HG03039 (cell line): ENCODE results near the gene CDK15.
"Not testable (repeated sequence)": the region's sequence is repeated elsewhere in the genome, so short reads cannot be mapped to it uniquely, and the experiment has no call there.

Experiments used
- ATAC-seq: cut with Tn5 transposase; IDR thresholded peaks from one replicate; pipeline ENCODE4 v1.9.1; 2021; ENCODE audit warnings: mild to moderate bottlenecking, moderate library complexity; ENCODE audit not compliant: unreplicated experiment

Gene CDK15

DNA sequence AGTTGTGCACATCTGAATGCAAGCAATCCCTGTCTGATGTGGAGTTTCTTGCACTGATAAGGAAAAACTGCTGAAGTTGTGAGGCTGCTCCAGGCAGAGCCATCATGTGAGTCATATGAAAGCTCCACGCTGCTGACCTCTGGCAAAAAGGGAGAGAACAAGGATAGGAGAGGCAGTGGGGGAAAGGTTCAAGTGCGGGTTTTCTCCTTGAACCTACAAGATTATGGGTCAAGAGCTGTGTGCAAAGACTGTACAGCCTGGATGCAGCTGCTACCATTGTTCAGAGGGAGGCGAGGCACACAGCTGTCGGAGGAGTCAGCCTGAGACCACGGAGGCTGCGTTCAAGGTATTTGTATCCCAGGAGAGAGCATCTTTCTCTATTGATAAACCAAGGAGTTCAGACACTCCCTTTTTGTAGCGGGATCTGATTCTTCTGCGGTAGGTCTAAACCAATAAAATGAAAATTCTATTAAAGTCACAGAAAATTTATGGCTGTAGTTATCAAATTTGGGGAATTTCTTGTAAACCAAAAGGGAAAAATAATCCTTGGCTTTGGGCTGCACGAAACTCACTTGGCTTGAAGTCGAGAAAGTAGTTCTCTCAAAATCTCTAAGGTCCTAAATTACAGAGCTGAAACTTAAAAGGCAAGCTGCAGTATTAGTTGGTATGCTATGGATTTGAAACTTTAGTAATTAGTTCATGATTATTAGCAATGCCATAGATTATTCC, at the start of gene CDK15:
Gene CDK15 (plus strand): TSS at position 96 of the 729 bp plus-strand sequence. CDS start 128 bp downstream, at position 224.
- ATAC-seq = no peak

DNA sequence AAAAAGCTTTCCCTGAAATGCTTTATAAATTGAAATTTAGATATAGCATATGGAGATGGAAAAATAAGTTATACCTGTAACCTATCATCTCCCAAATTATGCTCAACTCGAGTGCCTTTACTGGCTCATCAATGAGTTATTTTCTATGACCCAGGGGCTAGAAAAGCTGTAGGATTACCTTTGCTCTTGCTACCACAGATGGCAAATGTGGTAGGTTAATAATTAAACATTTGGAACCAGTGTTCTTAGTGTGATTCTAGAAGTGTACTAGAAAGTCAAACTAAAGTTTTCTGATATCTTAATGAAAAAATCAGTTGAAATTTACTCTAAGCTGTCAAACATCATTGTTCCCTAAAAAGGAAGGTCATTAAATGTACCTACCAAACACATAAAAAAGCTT, 48.1 kb upstream of the CDK15 start:
- no peak for ATAC-seq

DNA sequence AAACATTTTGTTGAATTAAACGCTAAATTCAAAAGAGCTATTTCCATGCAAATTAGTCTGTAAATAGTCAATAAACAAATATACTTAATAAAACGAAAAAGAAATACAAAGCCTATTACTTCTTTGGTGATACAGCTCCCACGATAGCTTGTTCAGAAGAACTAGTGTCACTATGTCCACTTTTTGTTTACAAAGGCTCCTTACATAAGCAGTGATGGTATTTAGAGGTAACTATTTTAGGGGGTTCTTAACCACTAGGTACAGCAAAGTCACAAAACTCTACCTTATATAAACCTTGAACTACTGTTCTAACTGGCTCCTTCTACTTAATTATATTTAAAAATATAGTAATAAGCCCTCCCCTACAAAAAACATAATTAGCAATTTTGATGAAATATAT, 47.5 kb upstream of the CDK15 start:
- ATAC-seq = no peak

DNA sequence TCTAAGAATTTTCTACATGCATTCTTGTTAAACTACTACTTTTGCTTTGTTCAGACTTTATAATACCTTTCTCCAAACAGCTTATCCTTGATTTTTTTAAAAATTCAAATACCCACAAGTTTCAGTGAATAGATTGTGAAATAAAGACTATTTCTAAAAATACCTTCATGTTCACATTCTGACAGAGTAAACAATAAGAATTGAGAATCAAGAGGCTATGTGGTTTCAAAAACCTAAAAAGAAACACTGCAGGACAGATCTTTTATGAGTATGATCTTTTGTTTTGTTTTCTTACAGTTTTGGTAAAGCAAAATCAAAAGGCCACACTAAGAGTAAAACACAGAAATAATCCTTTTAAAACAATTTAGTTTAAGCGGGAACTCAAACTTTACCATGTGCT, 46.8 kb upstream of the CDK15 start:
- ATAC-seq = peak; percentile 53

DNA sequence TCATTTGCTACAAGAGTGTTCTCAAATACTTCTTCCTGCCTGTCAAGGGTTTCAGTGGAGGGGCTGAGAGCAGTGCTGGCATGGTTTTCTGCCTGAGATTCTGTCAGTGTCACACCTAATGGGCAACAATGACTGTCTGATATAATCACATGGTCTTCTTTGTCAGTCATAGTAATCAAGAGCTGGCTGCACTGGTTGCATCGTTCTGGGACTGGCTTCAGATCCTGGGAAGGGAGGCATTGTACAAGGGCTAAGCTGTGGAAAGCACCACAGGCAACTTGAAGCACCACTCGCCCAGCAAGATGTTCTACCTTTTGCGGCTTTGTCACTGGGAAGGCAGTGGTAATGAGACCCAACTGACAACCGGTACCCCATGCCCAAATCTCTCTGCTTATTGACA, 45.2 kb upstream of the CDK15 start:
- ATAC-seq = no peak

DNA sequence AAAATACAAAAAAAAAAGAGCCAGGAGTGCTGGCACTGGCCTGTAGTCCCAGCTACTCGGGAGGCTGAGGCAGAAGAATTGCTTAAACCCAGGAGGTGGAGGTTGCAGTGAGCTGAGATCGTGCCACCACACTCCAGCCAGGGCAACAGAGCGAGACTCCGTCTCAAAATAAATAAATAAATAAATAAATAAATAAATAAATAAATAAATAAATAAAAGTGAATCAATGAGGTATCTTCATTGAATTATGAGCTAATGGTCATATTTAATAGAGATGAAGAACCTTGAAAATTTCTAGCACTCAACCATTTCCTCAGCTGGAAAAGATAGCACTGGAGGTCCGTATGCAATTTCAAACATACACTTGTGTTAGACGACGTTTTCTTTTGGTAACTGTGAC, 41.9 kb upstream of the CDK15 start:
- ATAC-seq = not testable (repeated sequence)

DNA sequence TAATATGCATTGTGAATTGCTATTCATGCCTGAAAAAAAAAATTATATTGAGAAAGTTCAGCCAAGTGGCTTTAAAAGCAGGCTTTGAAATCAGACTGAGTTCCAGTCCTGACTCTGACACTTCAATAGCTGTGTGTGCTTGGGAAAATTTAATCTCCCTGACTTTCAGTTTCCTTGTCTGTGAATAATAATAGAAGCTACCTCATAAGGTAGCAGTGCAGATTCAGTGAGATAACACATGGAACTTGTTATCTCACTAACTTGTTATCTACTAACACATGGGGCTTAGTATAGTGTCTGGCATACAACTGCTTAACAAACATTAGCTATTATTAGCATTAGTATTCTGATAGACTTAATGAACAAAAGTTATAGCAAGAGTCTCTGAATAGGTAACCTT, 40.5 kb upstream of the CDK15 start:
- ATAC-seq = no peak

DNA sequence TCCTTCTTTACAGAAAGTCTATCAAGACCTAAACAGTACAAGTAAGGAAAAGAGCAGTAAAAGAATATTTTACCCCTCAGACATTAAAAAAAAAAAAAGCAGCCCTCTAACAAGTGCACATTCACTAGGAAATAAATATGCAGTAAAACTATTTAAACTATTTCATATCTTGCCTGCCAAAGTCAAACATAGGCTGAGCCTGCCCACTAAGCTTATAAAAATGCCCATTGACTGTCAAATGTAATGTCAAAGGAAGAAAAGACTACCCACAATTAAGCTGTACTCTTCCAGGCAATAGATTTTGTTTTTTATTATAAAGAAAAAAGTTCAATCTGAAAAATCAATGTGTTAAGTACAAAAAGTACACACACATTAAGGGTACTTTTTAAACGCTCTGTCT, 37.4 kb upstream of the CDK15 start:
- no peak for ATAC-seq

DNA sequence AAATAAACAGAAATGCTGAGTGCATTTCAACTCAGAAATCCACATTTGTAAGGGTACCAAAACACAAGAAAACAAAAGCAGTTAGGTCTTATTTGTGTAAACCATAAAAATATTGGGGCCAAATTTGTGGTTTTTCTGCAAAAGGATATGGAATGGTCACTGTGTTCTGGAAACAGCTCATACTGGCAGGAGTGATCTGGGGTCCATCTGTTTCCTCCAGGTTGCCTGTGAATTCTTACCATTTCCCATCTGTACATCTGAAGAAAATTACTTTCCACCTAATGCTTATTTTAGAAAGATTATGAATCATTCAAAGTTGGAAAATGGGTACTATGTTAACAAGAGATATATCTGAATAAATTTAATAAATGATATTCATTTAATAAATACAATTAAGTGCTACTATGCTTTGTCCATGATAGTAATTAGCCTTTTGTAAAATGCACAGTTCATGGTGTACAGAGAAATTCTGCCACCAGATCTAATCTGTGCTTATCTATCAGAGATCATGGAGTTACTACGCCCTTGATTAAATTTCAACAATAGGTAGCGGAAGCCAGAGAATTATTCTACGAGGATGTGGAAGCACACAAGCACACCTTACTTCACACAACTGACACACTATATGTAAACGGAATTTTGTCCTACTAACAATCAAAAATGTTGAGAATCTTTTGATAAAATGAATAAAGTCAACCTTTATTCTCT, 36.5 kb upstream of the CDK15 start:
- no peak for ATAC-seq

DNA sequence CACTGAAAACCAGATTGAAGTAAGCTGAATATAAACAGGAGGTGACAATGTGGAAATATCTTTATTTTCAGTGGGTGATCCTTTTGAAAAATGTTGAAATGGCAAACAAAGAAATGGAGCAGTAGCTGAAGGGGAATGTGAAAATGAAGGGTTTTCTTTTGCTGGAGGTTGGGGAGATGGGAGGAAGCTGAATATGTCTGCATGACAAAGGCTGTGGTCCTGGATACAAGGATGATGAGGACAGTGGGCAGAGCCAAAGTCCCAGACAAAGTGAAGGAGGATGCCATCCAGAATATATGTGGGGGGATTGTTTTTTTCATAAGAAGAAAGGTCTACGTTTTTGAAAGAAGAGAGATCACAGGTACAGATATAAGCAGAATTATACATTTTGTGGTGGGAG, 32.3 kb upstream of the CDK15 start:
- no peak for ATAC-seq

DNA sequence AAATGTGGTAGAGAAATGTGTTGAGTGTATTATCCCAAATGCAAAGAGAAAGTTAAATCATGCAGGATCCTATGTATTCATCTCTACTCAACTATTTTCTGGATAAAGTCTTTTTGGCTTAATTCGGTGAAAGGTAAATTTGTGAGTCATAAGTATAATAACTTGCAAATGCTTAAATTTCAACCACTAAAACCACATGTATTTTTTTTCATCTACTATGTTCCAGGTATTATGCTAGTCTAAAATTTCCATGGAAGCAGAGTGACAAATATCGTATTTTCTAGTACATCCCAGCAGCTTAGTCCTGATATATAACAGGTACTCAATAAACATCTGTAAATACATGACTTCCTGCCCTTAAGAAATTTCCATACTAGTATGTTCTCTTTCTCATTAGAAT, 31.8 kb upstream of the CDK15 start:
- ATAC-seq = no peak

DNA sequence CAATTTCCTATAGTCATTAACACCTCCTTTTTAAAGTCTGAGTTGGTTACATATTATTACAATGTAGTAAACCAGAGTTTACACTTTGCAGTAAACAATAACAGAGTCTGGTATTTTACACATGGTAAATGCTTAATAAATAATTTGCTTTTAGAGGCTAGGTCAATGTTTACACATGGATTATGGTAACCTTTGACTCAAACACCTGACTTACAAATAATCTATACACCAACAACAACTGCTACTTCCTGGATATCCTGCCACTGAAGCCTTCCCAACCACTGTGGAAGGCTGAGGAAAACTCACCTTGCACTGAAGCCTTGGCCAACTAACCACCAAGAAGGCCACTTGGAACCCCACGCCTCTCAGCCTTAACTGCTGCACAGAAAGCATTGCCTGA, 31.0 kb upstream of the CDK15 start:
- no peak for ATAC-seq

DNA sequence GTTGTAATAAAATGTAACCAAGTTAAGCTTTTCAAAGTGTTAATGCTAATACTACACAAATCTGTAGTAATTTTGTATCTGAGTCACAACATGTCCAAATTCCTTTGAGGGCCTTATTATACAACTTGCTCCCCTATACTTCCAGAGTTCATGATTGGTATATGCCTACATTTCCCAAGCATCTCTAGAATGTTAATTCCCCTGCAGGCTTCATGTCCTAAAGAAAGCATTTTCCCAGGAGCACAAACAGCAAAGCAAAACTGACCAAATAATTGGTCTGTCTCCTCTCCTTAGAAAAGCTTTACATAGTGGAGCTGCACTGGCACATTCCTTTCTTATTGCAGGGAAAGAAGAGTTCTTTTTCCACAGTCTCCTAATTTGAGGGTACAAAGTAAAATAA, 29.3 kb upstream of the CDK15 start:
- ATAC-seq = no peak

DNA sequence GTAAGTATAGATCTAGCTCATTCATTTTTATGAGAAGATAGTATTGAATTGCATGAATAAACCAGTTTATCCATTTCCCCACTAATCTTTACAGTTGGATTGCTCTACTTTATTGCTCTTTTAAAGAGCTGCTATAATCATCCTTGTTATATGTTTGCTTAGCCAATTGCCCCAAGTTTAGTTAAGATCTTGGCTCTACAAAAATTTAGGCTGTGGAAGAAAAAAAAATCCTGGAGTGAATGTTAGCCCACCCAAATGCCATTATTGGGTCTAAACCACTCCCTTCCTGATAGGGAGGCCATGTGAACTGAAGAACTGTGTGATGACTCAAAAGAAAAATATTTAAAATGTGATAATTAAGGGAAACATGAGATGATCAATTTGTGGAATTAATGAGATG, 28.5 kb upstream of the CDK15 start:
- no peak for ATAC-seq

DNA sequence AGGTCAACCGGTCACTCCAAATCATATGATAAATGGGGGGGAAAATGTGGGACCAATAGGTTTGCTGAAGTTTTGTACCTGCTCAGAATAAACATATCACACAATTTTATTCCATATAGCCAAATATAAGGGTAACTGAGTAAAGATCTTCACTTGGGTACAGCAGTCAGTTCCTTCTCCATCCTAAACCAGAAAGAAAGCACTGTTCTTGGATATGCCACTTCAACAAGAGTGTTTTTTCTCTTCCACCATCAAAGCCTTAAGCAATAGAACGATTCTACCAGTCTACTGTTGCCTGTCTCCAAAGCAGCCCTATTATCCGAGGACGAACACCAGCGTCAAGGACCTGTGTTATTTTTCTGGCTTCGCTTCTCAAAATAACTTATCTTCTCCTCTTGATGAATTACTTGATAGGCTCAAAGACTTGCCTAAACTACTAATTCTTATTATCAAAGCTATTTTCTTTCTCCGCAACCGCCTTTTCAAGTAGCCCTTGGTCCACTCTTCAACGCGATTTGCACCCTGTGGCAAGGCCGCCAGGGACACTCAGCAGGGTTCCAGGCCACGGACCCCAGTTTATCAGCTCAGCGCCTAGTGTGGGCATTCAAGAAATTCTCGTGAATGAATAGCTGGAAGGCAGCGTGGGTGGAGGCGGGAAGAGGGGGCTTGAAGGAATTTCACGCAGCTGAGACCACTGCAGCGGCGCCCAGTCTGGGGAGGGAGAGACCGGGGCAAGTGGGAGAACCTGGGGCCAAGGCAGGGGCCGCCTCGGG, 26.2 kb upstream of the CDK15 start:
- ATAC-seq = no peak

DNA sequence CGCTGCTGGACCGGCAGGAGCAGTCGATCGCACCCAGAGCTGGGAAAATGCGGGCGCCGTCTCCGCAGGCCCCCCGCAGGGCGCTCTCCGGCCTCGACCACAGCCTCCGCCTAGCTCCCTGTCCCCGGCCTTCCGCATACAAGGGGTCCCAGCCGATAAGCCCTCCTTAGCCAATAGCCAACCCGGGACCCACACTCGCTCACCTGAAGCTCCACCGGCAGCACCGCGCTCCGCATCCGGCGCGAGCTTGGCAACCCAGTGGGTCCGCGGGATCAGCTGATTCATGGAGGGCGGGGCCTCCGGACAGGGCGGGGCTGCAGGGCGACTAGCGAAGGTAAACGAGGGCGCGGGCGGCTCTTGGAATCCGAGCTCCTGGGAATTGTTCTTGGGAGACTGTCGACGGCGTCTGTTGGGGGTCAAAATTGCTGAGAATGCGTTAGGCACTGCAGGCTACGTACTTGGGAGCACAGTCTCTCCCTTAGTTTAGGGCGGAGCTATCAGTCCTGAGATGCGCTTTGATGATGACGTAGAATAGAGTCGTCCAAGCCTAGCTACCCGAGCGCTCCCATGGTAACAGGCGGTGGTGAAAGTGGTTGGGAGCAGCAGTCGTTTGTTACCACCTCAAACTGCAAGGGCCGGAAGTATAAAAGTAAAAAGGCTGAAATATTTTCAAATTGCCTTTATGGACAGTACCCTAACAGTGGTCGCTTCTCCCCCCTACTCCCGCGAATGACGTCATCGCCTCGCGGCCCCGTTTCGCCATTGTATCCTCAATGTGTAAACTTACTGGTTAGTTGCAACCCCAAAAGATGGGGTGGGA, 25.5 kb upstream of the CDK15 start, which contains the start of gene ALS2:
Gene ALS2 (minus strand): TSS at position 260 of the 820 bp plus-strand sequence. CDS start 12,048 bp downstream, outside the sequence.
- ATAC-seq = peak; percentile 96

DNA sequence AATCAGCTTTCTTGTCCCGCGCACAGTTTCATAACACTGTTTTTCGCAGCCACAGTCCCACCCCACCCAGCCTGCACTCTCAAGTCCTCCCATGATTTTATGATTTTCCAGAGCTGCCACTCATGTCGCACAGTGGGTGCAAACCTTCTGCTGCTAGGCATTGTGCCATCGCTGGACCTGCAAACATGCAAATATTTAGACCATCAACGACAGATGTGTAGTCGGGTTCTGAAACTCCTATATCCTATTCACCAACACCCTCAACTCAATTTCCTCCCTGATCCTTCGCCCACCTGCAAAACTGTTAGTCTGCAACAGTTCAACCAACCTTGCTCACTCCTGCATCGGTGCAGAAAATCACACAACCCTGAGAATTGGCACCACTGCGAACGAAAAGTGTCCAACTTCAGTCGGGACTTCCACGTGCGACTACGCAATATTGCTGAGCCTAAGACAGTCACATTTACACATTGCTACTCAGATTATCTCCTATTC, 24.7 kb upstream of the CDK15 start:
- no peak for ATAC-seq

DNA sequence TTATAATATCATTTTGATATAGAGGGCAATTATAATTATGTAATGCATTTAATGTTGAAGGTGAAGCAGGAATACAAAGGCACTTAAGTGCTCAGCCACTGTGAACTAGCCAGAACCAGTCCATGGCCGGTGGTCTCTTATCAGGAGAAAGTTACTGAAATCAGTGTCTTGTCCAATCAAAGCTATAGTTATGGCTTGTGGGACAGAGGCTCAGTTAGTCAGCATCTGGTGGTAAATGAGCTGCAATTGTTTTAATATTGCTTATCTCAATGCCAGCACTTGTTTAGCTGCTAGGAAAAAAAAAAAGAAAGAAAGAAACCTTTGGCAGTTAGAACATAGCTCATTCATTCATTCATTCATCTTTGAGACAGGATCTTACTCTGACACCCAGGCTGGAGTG, 21.8 kb upstream of the CDK15 start:
- no peak for ATAC-seq

DNA sequence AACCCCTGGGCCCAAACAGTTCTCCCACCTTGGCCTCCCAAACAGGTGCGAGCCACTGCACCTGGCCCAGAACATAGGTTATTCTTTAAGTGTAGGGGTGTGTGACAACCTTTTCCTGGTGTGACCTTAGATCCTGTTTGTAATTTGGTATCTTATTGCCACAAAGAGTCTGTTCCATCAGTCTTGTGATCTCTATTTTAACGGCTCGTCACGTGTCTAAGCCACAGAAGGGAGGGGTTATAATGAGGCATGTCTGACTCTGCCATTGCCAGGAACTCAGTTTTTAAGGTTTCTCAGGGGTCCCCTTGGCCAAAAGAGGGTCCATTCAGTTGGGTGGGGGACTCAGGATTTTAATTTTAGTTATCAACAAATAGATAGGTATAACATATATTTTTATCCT, 21.2 kb upstream of the CDK15 start:
- no peak for ATAC-seq

DNA sequence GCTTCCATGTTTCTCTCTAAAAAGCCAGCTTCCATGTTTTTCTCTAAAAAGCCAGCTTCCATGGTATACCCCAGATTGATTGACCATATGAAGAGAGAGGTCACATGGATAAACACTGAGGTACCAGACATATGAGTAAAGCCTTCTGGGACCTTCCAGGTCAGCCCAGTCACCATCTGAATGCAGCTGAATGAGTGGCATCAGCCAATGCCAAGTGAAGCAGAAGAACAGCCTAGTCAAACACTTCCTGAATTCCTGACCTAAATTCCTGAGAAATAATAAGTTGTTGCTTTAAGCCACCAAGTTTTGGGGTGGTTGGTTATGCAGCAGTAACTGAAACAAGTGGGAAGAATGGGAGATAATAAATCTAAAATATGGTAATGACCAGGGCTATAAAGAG, 19.9 kb upstream of the CDK15 start:
- no peak for ATAC-seq

DNA sequence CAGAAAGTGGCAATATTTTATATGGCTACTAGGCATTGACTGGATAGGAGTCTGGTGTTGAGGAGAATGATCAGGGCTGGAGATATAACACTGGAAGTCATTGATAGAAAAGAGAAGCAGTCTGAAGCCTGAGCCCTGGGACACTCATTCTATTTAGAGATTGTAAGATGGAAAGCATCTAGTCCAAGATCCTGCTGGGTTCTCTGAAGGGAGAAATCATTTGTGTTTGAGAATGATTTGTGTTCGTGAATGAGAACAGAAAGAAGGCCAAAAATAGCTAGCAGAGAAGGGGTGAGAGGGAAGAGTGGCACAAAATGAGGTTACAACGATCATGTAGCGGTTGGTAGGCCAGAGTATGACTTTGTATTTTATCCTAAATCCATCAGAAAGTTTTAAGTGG, 18.0 kb upstream of the CDK15 start:
- ATAC-seq = no peak
